SK-N-MC (cell line): ENCODE measurements around the gene C2orf42.

ENCODE experiments used
- EZH2 ChIP-seq: fragments of 200-600 bp; sonication (generic); IDR thresholded peaks from one replicate; pipeline ENCODE4 v1.6.1; 2017; ENCODE audit warnings: antibody characterized with exemption
- POLR2AphosphoS5 ChIP-seq: IDR thresholded peaks from 2 replicates; pipeline ENCODE4 v1.6.1; 2012; ENCODE audit warnings: mild to moderate bottlenecking, low read depth, low read length, borderline replicate concordance

- TF ChIP-seq EZH2 (no peak), POLR2AphosphoS5 (no peak)
Measured at GRCh38 chr2:70199320-70199864, 8.6 kb upstream of the C2orf42 start.
